Anterior cingulate cortex (tissue), 58 donors: ENCODE data around the gene DDX19B.

Experiments
- DNase-seq, 58 donors: peaks; one replicate each; lab custom pipeline; 2025; lab: John Stamatoyannopoulos, UW

The DDX19B gene

GRCh38 chr16:70342016-70342415 lies 43.0 kb downstream of the DDX19B start:
- no peak for DNase-seq

GRCh38 chr16:70345840-70346239 lies 46.9 kb downstream of the DDX19B start:
- no peak for DNase-seq

GRCh38 chr16:70348991-70349390 lies 50.0 kb downstream of the DDX19B start:
- no peak for DNase-seq

- no peak for DNase-seq
These were observed 50.8 kb downstream of the DDX19B start for GRCh38 chr16:70349783-70350182.

GRCh38 chr16:70359552-70359951 lies 60.6 kb downstream of the DDX19B start:
- DNase-seq = no peak

GRCh38 chr16:70364399-70364798 lies 65.4 kb downstream of the DDX19B start:
- no peak for DNase-seq

GRCh38 chr16:70370145-70370544 lies 71.2 kb downstream of the DDX19B start:
- peak in 13 of 58 donors; percentile 2 to 40 (median 15) for DNase-seq

GRCh38 chr16:70370924-70371323 lies 71.9 kb downstream of the DDX19B start:
- DNase-seq = no peak

GRCh38 chr16:70372921-70373728 lies 74.1 kb downstream of the DDX19B start:
- DNase-seq = no peak

- no peak for DNase-seq
These were observed 75.2 kb downstream of the DDX19B start for GRCh38 chr16:70374213-70374612.

GRCh38 chr16:70375636-70376611 lies 76.9 kb downstream of the DDX19B start:
- peak in 31 of 58 donors; percentile 5 to 82 (median 32) for DNase-seq

GRCh38 chr16:70377782-70378181 lies 78.8 kb downstream of the DDX19B start:
- DNase-seq = no peak

GRCh38 chr16:70378869-70379493 lies 80.0 kb downstream of the DDX19B start:
- DNase-seq = no peak

GRCh38 chr16:70380248-70380918 lies 81.4 kb downstream of the DDX19B start:
- peak in 32 of 58 donors; percentile 8 to 65 (median 42) for DNase-seq

- DNase-seq = peak; percentile 77 to 99 (median 97)
These were observed 82.1 kb downstream of the DDX19B start for GRCh38 chr16:70380919-70381603.

- peak in 1 of 58 donors; percentile 38 for DNase-seq
These were observed 82.8 kb downstream of the DDX19B start for GRCh38 chr16:70381604-70382342.

- no peak for DNase-seq
These were observed 84.5 kb downstream of the DDX19B start for GRCh38 chr16:70383421-70383960.
